GM18909 (cell line): ENCODE measurements around the gene SLC35E4.

Experiments used
- ATAC-seq: cut with Tn5 transposase; IDR thresholded peaks from one replicate; pipeline ENCODE4 v1.9.1; 2021; ENCODE audit warnings: mild to moderate bottlenecking; ENCODE audit not compliant: unreplicated experiment, poor library complexity

The SLC35E4 gene

GRCh38 chr22:30635273-30636225, at the start of gene SLC35E4:
Gene SLC35E4 (plus strand): TSS chr22:30635781. CDS start chr22:30636451, 670 bp downstream.
- ATAC-seq = peak; percentile 71

- ATAC-seq = no peak
Measured at GRCh38 chr22:30586414-30586813, 49.2 kb upstream of the SLC35E4 start.

GRCh38 chr22:30591191-30591587, 44.4 kb upstream of the SLC35E4 start:
- ATAC-seq = no peak

- peak; percentile 95 for ATAC-seq
Measured at GRCh38 chr22:30591588-30592359, 43.8 kb upstream of the SLC35E4 start, which contains the start of gene PES1. Gene PES1 (minus strand): TSS chr22:30591910. CDS start chr22:30591833, 77 bp downstream.

GRCh38 chr22:30592360-30592713, 43.2 kb upstream of the SLC35E4 start:
- ATAC-seq = peak; percentile 6

- no peak for ATAC-seq
Measured at GRCh38 chr22:30596199-30596598, 39.4 kb upstream of the SLC35E4 start.

- no peak for ATAC-seq
Measured at GRCh38 chr22:30596886-30597285, 38.7 kb upstream of the SLC35E4 start.

GRCh38 chr22:30598986-30599385, 36.6 kb upstream of the SLC35E4 start:
- no peak for ATAC-seq

- ATAC-seq = no peak
Measured at GRCh38 chr22:30600921-30601320, 34.7 kb upstream of the SLC35E4 start.

- ATAC-seq = no peak
Measured at GRCh38 chr22:30601464-30601863, 34.1 kb upstream of the SLC35E4 start.

- no peak for ATAC-seq
Measured at GRCh38 chr22:30602049-30602448, 33.5 kb upstream of the SLC35E4 start.

- ATAC-seq = no peak
Measured at GRCh38 chr22:30603801-30604200, 31.8 kb upstream of the SLC35E4 start.

GRCh38 chr22:30604723-30605122, 30.9 kb upstream of the SLC35E4 start:
- no peak for ATAC-seq

GRCh38 chr22:30605449-30606110, 30.0 kb upstream of the SLC35E4 start:
- no peak for ATAC-seq

GRCh38 chr22:30606455-30607299, 28.9 kb upstream of the SLC35E4 start, which contains the start of gene TCN2:
Gene TCN2 (plus strand): TSS chr22:30607174. CDS start chr22:30607332, 158 bp downstream.
- no peak for ATAC-seq

- ATAC-seq = no peak
Measured at GRCh38 chr22:30607300-30607930, 28.2 kb upstream of the SLC35E4 start.

GRCh38 chr22:30607939-30608338, 27.6 kb upstream of the SLC35E4 start:
- no peak for ATAC-seq

GRCh38 chr22:30609260-30610185, 26.1 kb upstream of the SLC35E4 start:
- no peak for ATAC-seq
